Activated CD8-positive, alpha-beta memory T cell treated with anti-CD3 and anti-CD28 coated beads for 4 hours (primary cell): ENCODE results near the gene CNNM1.

ENCODE experiments used
- DNase-seq, 2 donors: peaks; one replicate each; pipeline ENCODE4 v3.0.0-alpha.2; 2020; ENCODE audit warnings: low read depth in 2 of 2

CNNM1 gene

GRCh38 chr10:99372546-99373271 is 43.6 kb downstream of the CNNM1 start:
- DNase-seq: no peak

GRCh38 chr10:99374526-99374925 is 45.4 kb downstream of the CNNM1 start:
- DNase-seq: no peak

GRCh38 chr10:99374972-99375371 is 45.8 kb downstream of the CNNM1 start:
- no peak for DNase-seq

GRCh38 chr10:99375426-99375825 is 46.3 kb downstream of the CNNM1 start:
- no peak for DNase-seq

- DNase-seq: no peak
Measured at GRCh38 chr10:99382176-99382575, 53.0 kb downstream of the CNNM1 start.

GRCh38 chr10:99387071-99387470 is 57.9 kb downstream of the CNNM1 start:
- DNase-seq: no peak

- DNase-seq: no peak
Measured at GRCh38 chr10:99387541-99387940, 58.4 kb downstream of the CNNM1 start.

- DNase-seq: no peak
Measured at GRCh38 chr10:99389729-99390480, 60.7 kb downstream of the CNNM1 start.

- DNase-seq: no peak
Measured at GRCh38 chr10:99391346-99391745, 62.2 kb downstream of the CNNM1 start.

- no peak for DNase-seq
Measured at GRCh38 chr10:99393036-99393435, 63.9 kb downstream of the CNNM1 start.

GRCh38 chr10:99393683-99394082 is 64.5 kb downstream of the CNNM1 start:
- DNase-seq: no peak

- no peak for DNase-seq
Measured at GRCh38 chr10:99394256-99394655, 65.1 kb downstream of the CNNM1 start.

GRCh38 chr10:99394761-99395386 is 65.7 kb downstream of the CNNM1 start:
- DNase-seq: no peak

GRCh38 chr10:99395750-99396445 is 66.7 kb downstream of the CNNM1 start:
- no peak for DNase-seq

GRCh38 chr10:99396471-99396870 is 67.3 kb downstream of the CNNM1 start:
- DNase-seq: no peak

GRCh38 chr10:99399664-99400063 is 70.5 kb downstream of the CNNM1 start:
- no peak for DNase-seq

GRCh38 chr10:99403674-99404073 is 74.5 kb downstream of the CNNM1 start:
- no peak for DNase-seq

- no peak for DNase-seq
Measured at GRCh38 chr10:99406149-99406548, 77.0 kb downstream of the CNNM1 start.

GRCh38 chr10:99410146-99410545 is 81.0 kb downstream of the CNNM1 start:
- no peak for DNase-seq

GRCh38 chr10:99410876-99411275 is 81.7 kb downstream of the CNNM1 start:
- DNase-seq: no peak

GRCh38 chr10:99411546-99411945 is 82.4 kb downstream of the CNNM1 start:
- no peak for DNase-seq

- no peak for DNase-seq
Measured at GRCh38 chr10:99412099-99412498, 82.9 kb downstream of the CNNM1 start.
